HepG2 (cell line): ENCODE measurements around the gene LTA4H. TPM values are rescaled to one million over a fixed set of nuclear protein-coding genes. Genes with fewer than 3 reads are reported as not detected.

Experiments used
- ATF3 ChIP-seq: sonication (generic); formaldehyde crosslinking; IDR thresholded peaks from 2 replicates; pipeline ENCODE4 v1.4.0; 2020; ENCODE audit warnings: missing genetic modification reagents
- FOXA3 ChIP-seq: IDR thresholded peaks from 2 replicates; pipeline ENCODE4 v1.6.1; 2016; ENCODE audit warnings: missing genetic modification reagents, missing compliant biosample characterization
- FOXO1 ChIP-seq: sonication (generic); formaldehyde crosslinking; IDR thresholded peaks from 2 replicates; pipeline ENCODE4 v1.4.0; 2020; ENCODE audit warnings: missing genetic modification reagents
- GATAD1 ChIP-seq: IDR thresholded peaks from 2 replicates; pipeline ENCODE4 v1.6.1; 2016; ENCODE audit warnings: missing genetic modification reagents, missing compliant biosample characterization
- GATAD2A ChIP-seq: IDR thresholded peaks from 2 replicates; pipeline ENCODE4 v1.6.1; 2016
- KDM6A ChIP-seq: IDR thresholded peaks from 2 replicates; pipeline ENCODE4 v1.6.1; 2016; ENCODE audit warnings: low read depth
- KLF16 ChIP-seq, 2 experiments: sonication (generic) in 1 of 2; formaldehyde crosslinking in 1 of 2; IDR thresholded peaks; 2 replicates each; pipeline versions ENCODE4 v1.6.1 to v1.8.0; 2016 to 2023; ENCODE audit warnings: missing genetic modification reagents in 2 of 2, missing compliant biosample characterization in 1 of 2
- NFKBIZ ChIP-seq: IDR thresholded peaks from 2 replicates; pipeline ENCODE4 v1.6.1; 2018; ENCODE audit warnings: missing genetic modification reagents, missing compliant biosample characterization
- NR2F1 ChIP-seq, 2 experiments: fragments of 450-650 bp in 1 of 2; formaldehyde crosslinking in 1 of 2; IDR thresholded peaks; 2 replicates each; pipeline versions ENCODE4 v1.5.0 to v1.6.1; 2016 to 2020; ENCODE audit warnings: mild to moderate bottlenecking in 1 of 2, missing compliant biosample characterization in 1 of 2, missing genetic modification reagents in 1 of 2, moderate library complexity in 1 of 2
- RARA ChIP-seq: IDR thresholded peaks from 2 replicates; pipeline ENCODE4 v1.6.1; 2016; ENCODE audit warnings: missing genetic modification reagents, missing compliant biosample characterization
- XBP1 ChIP-seq: sonication (generic); formaldehyde crosslinking; IDR thresholded peaks from 2 replicates; pipeline ENCODE4 v1.5.0; 2020; ENCODE audit warnings: missing genetic modification reagents
- ZBTB40 ChIP-seq, 2 experiments: fragments of 450-650 bp in 1 of 2; sonication (generic) in 1 of 2; formaldehyde crosslinking in 1 of 2; IDR thresholded peaks; 2 replicates each; pipeline versions ENCODE4 v1.6.1 to v1.8.0; 2016 to 2022; ENCODE audit warnings: antibody characterized with exemption in 1 of 2, mild to moderate bottlenecking in 1 of 2, missing genetic modification reagents in 1 of 2
- ZNF501 ChIP-seq: sonication (generic); formaldehyde crosslinking; IDR thresholded peaks from 2 replicates; pipeline ENCODE4 v1.5.1; 2020; ENCODE audit warnings: mild to moderate bottlenecking, moderate library complexity, missing genetic modification reagents
- polyA plus RNA-seq, 8 experiments: library from polyadenylated mRNA; depleted of rRNA in 3 of 8; stranded (reverse) in 7 of 8; unstranded in 1 of 8; fragments of >200 nt; fragmentation: Illumina TruSeq in 4 of 8; extraction: Trizol in 4 of 8; gene quantifications; 2 replicates each; pipeline versions ENCODE4 v1.2.1 to v1.2.3, GENCODE V29; 2011 to 2016; ENCODE audit warnings: low read depth in 4 of 8, missing spikeins in 1 of 8, mixed read lengths in 1 of 8; ENCODE audit not compliant: insufficient read depth in 1 of 8
- total RNA-seq, 5 experiments: library from RNA; depleted of rRNA; stranded (reverse); fragments of >200 nt; fragmentation: Illumina TruSeq; extraction: Trizol; gene quantifications; 2 replicates each; pipeline ENCODE4 v1.2.3, GENCODE V29; 2016; ENCODE audit warnings: low read depth in 1 of 5
- TF ChIP-seq, protein P1 (sequence below): sonication (generic); formaldehyde crosslinking; IDR thresholded peaks from 2 replicates; pipeline ENCODE4; 2020; ENCODE audit warnings: missing genetic modification reagents, mild to moderate bottlenecking, borderline replicate concordance

Gene LTA4H
- total and polyA plus RNA-seq, 2 of the 13 experiments (the other 11 are each of a cell fraction or from before 2014, with no cell fraction given), result 87.5 to 90.4 TPM

DNA sequence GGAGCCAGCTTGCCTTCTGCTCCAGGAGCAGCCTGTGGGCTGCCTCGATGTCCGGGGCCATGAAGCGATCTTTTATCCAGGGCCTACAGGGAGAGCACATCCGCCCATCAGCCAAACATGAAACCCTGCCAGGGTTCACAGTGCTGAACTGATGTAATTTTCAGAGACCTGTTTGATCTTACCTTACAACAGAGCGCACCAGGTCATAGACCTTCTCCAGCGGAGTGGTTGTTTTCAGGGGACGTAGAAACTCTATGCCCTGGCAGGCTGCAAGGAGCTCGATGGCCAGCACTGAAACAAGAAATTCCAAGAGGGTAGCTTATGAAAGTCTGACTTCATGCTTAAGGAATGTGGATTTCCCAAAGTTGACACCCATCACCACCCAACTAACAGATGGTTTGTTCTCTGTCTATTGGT is 59.0 kb downstream of the LTA4H start (continued):
- TF ChIP-seq GATAD1 (CRISPR knock-in tag), result 0 out of 2 replicates have a peak, but pooled peaks have one; percentile 14
- TF ChIP-seq, protein P1, sequence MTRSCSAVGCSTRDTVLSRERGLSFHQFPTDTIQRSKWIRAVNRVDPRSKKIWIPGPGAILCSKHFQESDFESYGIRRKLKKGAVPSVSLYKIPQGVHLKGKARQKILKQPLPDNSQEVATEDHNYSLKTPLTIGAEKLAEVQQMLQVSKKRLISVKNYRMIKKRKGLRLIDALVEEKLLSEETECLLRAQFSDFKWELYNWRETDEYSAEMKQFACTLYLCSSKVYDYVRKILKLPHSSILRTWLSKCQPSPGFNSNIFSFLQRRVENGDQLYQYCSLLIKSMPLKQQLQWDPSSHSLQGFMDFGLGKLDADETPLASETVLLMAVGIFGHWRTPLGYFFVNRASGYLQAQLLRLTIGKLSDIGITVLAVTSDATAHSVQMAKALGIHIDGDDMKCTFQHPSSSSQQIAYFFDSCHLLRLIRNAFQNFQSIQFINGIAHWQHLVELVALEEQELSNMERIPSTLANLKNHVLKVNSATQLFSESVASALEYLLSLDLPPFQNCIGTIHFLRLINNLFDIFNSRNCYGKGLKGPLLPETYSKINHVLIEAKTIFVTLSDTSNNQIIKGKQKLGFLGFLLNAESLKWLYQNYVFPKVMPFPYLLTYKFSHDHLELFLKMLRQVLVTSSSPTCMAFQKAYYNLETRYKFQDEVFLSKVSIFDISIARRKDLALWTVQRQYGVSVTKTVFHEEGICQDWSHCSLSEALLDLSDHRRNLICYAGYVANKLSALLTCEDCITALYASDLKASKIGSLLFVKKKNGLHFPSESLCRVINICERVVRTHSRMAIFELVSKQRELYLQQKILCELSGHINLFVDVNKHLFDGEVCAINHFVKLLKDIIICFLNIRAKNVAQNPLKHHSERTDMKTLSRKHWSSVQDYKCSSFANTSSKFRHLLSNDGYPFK, result peak; percentile 92
- 0 out of 2 replicates have a peak, but pooled peaks have one; percentile 35 for TF ChIP-seq ATF3 (CRISPR knock-in tag)
- peak; percentile 43 to 48; a peak in 1 of 4 replicates for TF ChIP-seq NR2F1 (CRISPR knock-in tag; IDR thresholded peaks at IDR 0.05)
- peak; percentile 96 for TF ChIP-seq GATAD2A (CRISPR knock-in tag)
- peak; percentile 43; the same call in 1 of the 2 replicates for TF ChIP-seq ZNF501 (CRISPR knock-in tag)
- peak; percentile 91 for TF ChIP-seq RARA
- TF ChIP-seq NFKBIZ (CRISPR knock-in tag), result 0 out of 2 replicates have a peak, but pooled peaks have one; percentile 50
- TF ChIP-seq KLF16 (CRISPR knock-in tag; IDR thresholded peaks at IDR 0.05), result peak in 1 of 2 experiments; percentile 17; a peak in 1 of 4 replicates
- TF ChIP-seq FOXA3 (CRISPR knock-in tag), result peak; percentile 81
- TF ChIP-seq XBP1 (CRISPR knock-in tag), result peak; percentile 44; the same call in 1 of the 2 replicates
- peak; percentile 81; the same call in 1 of the 2 replicates for TF ChIP-seq FOXO1 (CRISPR knock-in tag)
- no peak for TF ChIP-seq ZBTB40 (IDR thresholded peaks at IDR 0.05)
- 0 out of 2 replicates have a peak, but pooled peaks have one; percentile 33 for TF ChIP-seq ZBTB40 (CRISPR knock-in tag; IDR thresholded peaks at IDR 0.05)
- 0 out of 2 replicates have a peak, but pooled peaks have one; percentile 41 for TF ChIP-seq KDM6A (CRISPR knock-in tag)
